GM18909 (cell line): Measurements from ENCODE around the gene ZFYVE16.
A peak's percentile ranks its signal among the peaks of the same experiment; 100 is the strongest.
"Not testable (repeated sequence)": the region's sequence is repeated elsewhere in the genome, so short reads cannot be mapped to it uniquely, and the experiment has no call there.

Experiments
- ATAC-seq: cut with Tn5 transposase; IDR thresholded peaks from one replicate; pipeline ENCODE4 v1.9.1; 2021; ENCODE audit warnings: mild to moderate bottlenecking; ENCODE audit not compliant: unreplicated experiment, poor library complexity

ZFYVE16 gene

GRCh38 chr5:80408484-80409366 is 861 bp downstream of the ZFYVE16 start:
- ATAC-seq = peak; percentile 45

GRCh38 chr5:80409367-80409966 is 1.6 kb downstream of the ZFYVE16 start:
- no peak for ATAC-seq

GRCh38 chr5:80411589-80412219 is 3.8 kb downstream of the ZFYVE16 start:
- ATAC-seq = no peak

GRCh38 chr5:80414113-80414512 is 6.2 kb downstream of the ZFYVE16 start:
- no peak for ATAC-seq

- no peak for ATAC-seq
These were observed 10.1 kb downstream of the ZFYVE16 start for GRCh38 chr5:80417973-80418372.

- not testable (repeated sequence) for ATAC-seq
These were observed 16.5 kb downstream of the ZFYVE16 start for GRCh38 chr5:80424365-80424764.

GRCh38 chr5:80435476-80435875 is 27.6 kb downstream of the ZFYVE16 start:
- ATAC-seq = no peak

GRCh38 chr5:80437326-80437725 is 29.5 kb downstream of the ZFYVE16 start:
- ATAC-seq = no peak

GRCh38 chr5:80438739-80439138 is 30.9 kb downstream of the ZFYVE16 start:
- no peak for ATAC-seq

- ATAC-seq = no peak
These were observed 31.3 kb downstream of the ZFYVE16 start for GRCh38 chr5:80439213-80439612.

- ATAC-seq = no peak
These were observed 34.9 kb downstream of the ZFYVE16 start for GRCh38 chr5:80442742-80443141.

GRCh38 chr5:80453366-80453765 is 45.5 kb downstream of the ZFYVE16 start:
- ATAC-seq = no peak

GRCh38 chr5:80463269-80463668 is 55.4 kb downstream of the ZFYVE16 start:
- ATAC-seq = no peak

GRCh38 chr5:80466669-80467485 is 59.0 kb downstream of the ZFYVE16 start:
- ATAC-seq = no peak

- no peak for ATAC-seq
These were observed 60.3 kb downstream of the ZFYVE16 start for GRCh38 chr5:80468131-80468530.

- ATAC-seq = not testable (repeated sequence)
These were observed 62.8 kb downstream of the ZFYVE16 start for GRCh38 chr5:80470631-80471030.

GRCh38 chr5:80474929-80475328 is 67.1 kb downstream of the ZFYVE16 start:
- ATAC-seq = no peak

- no peak for ATAC-seq
These were observed 71.8 kb downstream of the ZFYVE16 start for GRCh38 chr5:80479713-80480112.

GRCh38 chr5:80480354-80480753 is 72.5 kb downstream of the ZFYVE16 start:
- ATAC-seq = no peak
